Measurements from ENCODE around the gene SF1. TPM values are rescaled to one million over a fixed set of nuclear protein-coding genes. Genes with fewer than 3 reads are reported as not detected.

The SF1 gene
- total RNA-seq, 2 experiments from 2014 or later: 247 to 535 TPM

DNA sequence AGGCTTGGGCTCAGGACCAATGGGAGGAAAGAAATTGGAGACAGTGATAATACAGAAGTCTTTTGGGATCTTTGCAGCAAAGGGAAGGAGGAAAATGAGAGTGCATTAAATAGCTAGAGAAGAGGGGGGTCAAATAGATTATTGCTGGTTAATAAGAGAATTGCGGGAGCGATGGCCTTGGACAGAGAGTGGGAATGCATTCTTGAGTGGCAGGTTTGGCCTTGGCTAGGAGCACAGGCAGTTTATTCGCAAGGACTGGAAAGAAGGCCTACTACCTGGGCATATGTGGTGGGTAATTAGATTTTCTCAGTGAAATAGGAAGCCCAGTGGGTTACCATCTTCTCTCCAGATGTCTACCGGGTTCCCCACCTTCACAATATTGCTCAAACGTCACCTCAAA is 35.5 kb upstream of the SF1 start:
- Histone ChIP-seq H3K9me3 (ENCODE audit: low read length) (no peaks in the 10 kb centered on the region), H3K36me3 (ENCODE audit: insufficient read depth, low read length) (no peaks in the 10 kb centered on the region), H4K20me1 (ENCODE audit: insufficient read depth, low read length) (no peaks in the 10 kb centered on the region), H3K4me1 (ENCODE audit: insufficient read depth, low read length, poor library complexity, severe bottlenecking) (peaks cover 40% of the 10 kb centered on the region), H3K79me2 (ENCODE audit: insufficient read depth, low read depth, low read length) (peaks cover 10% of the 10 kb centered on the region), H3K4me2 (ENCODE audit: low read length) (peak overlapping the region; percentile 50), H3K9me2 (ENCODE audit: insufficient read depth, low read length) (no peaks in the 10 kb centered on the region), H3K27ac (ENCODE audit: low read depth, low read length, poor library complexity, severe bottlenecking) (peak overlapping the region; percentile 66), H2AFZ (ENCODE audit: low read length) (peak overlapping the region; percentile 65; the same call in 1 of the 2 replicates), H3K4me3 (ENCODE audit: low read depth, low read length, poor library complexity, severe bottlenecking) (no peak overlapping the region)
- no peak for DNase-seq (ENCODE audit: low spot score)
- ChIA-PET POLR2A (no interaction called here), CTCF (ENCODE audit: unreplicated experiment) (no interaction called here)
- no TSS peak for BruUV-seq (replicated peaks)
- intact Hi-C loops (cut with micrococcal nuclease; ENCODE audit: unreplicated experiment): no loop called here
- no peak for TF ChIP-seq EZH2phosphoT487 (IDR thresholded peaks at IDR 0.05; ENCODE audit: borderline replicate concordance, low read depth, low read length)
- TF ChIP-seq, protein P1, sequence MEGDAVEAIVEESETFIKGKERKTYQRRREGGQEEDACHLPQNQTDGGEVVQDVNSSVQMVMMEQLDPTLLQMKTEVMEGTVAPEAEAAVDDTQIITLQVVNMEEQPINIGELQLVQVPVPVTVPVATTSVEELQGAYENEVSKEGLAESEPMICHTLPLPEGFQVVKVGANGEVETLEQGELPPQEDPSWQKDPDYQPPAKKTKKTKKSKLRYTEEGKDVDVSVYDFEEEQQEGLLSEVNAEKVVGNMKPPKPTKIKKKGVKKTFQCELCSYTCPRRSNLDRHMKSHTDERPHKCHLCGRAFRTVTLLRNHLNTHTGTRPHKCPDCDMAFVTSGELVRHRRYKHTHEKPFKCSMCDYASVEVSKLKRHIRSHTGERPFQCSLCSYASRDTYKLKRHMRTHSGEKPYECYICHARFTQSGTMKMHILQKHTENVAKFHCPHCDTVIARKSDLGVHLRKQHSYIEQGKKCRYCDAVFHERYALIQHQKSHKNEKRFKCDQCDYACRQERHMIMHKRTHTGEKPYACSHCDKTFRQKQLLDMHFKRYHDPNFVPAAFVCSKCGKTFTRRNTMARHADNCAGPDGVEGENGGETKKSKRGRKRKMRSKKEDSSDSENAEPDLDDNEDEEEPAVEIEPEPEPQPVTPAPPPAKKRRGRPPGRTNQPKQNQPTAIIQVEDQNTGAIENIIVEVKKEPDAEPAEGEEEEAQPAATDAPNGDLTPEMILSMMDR (conservative IDR thresholded peaks at IDR 0.05; ENCODE audit: low read length): no peak

- Histone ChIP-seq H3K4me3 (ENCODE audit: low read depth, low read length, poor library complexity, severe bottlenecking) (peak overlapping the region; percentile 96), H3K36me3 (ENCODE audit: insufficient read depth, low read length) (peaks cover 26% of the 10 kb centered on the region; the same call in 1 of the 2 replicates), H2AFZ (ENCODE audit: low read length) (peak overlapping the region; percentile 61; the same call in 1 of the 2 replicates), H3K27ac (ENCODE audit: low read depth, low read length, poor library complexity, severe bottlenecking) (peak overlapping the region; percentile 55), H3K4me2 (ENCODE audit: low read length) (peak overlapping the region; percentile 97), H3K4me1 (ENCODE audit: insufficient read depth, low read length, poor library complexity, severe bottlenecking) (peaks cover 45% of the 10 kb centered on the region), H3K9me2 (ENCODE audit: insufficient read depth, low read length) (no peaks in the 10 kb centered on the region), H3K79me2 (ENCODE audit: insufficient read depth, low read depth, low read length) (peaks cover 16% of the 10 kb centered on the region), H4K20me1 (ENCODE audit: insufficient read depth, low read length) (no peaks in the 10 kb centered on the region), H3K9me3 (ENCODE audit: low read length) (no peaks in the 10 kb centered on the region)
- intact Hi-C loops (cut with micrococcal nuclease; ENCODE audit: unreplicated experiment): no loop called here
- POLR2A ChIA-PET: interaction anchor here (0.6 to 2.4 kb wide), 4 partner anchors 10 to 521 kb away, joined by 3 to 14 read pairs (median 4); no protein-coding TSS in a partner anchor
- CTCF ChIA-PET (ENCODE audit: unreplicated experiment): no interaction called here
- TF ChIP-seq, protein P1 (conservative IDR thresholded peaks at IDR 0.05; ENCODE audit: low read length): no peak
- no peak for TF ChIP-seq EZH2phosphoT487 (IDR thresholded peaks at IDR 0.05; ENCODE audit: borderline replicate concordance, low read depth, low read length)
- no peak for DNase-seq (ENCODE audit: low spot score)
- no TSS peak for BruUV-seq (replicated peaks)
Observed at GRCh38 chr11:64810891-64811272, 32.5 kb upstream of the SF1 start.

- H3K79me2 ChIP-seq (ENCODE audit: insufficient read depth, low read depth, low read length): peaks cover 16% of the 10 kb centered on the region
- H2AFZ ChIP-seq (ENCODE audit: low read length): peak within 1 kb of the TSS; percentile 61; the same call in 1 of the 2 replicates
- peaks cover 30% of the 10 kb centered on the region; the same call in 1 of the 2 replicates for H3K36me3 ChIP-seq (ENCODE audit: insufficient read depth, low read length)
- H3K4me3 ChIP-seq (ENCODE audit: low read depth, low read length, poor library complexity, severe bottlenecking): peak within 1 kb of the TSS; percentile 96
- no peak for TF ChIP-seq EZH2phosphoT487 (IDR thresholded peaks at IDR 0.05; ENCODE audit: borderline replicate concordance, low read depth, low read length)
- TF ChIP-seq, protein P1 (conservative IDR thresholded peaks at IDR 0.05; ENCODE audit: low read length): no peak
- H3K9me2 ChIP-seq (ENCODE audit: insufficient read depth, low read length): no peaks in the 10 kb centered on the region
- BruUV-seq (replicated peaks): no TSS peak
- ChIA-PET POLR2A (interaction anchor here (0.6 to 2.4 kb wide), 4 partner anchors 10 to 522 kb away, joined by 3 to 14 read pairs (median 4); no protein-coding TSS in a partner anchor), CTCF (ENCODE audit: unreplicated experiment) (interaction anchor here (0.6 kb wide), 1 partner anchor 204 kb away, joined by 3 read pairs; the partner anchor contains the start of gene ARL2)
- peak within 1 kb of the TSS; percentile 55 for H3K27ac ChIP-seq (ENCODE audit: low read depth, low read length, poor library complexity, severe bottlenecking)
- no peaks in the 10 kb centered on the region for H4K20me1 ChIP-seq (ENCODE audit: insufficient read depth, low read length)
- DNase-seq (ENCODE audit: low spot score): peak; percentile 95
- H3K4me2 ChIP-seq (ENCODE audit: low read length): peak within 1 kb of the TSS; percentile 97
- H3K4me1 ChIP-seq (ENCODE audit: insufficient read depth, low read length, poor library complexity, severe bottlenecking): peaks cover 40% of the 10 kb centered on the region
- H3K9me3 ChIP-seq (ENCODE audit: low read length): no peaks in the 10 kb centered on the region
- intact Hi-C loops (cut with micrococcal nuclease; ENCODE audit: unreplicated experiment): no loop called here
Observed at GRCh38 chr11:64810271-64810890, 32.0 kb upstream of the SF1 start, which contains the start of gene MEN1. MEN1 (minus strand) TSS chr11:64810551; CDS start chr11:64810109, 442 bp downstream.
